CD4-positive, alpha-beta T cell treated with Interleukin-10 for 1 hour (primary cell): ENCODE measurements around the gene P2RY2.
"Not testable (repeated sequence)": the region's sequence is repeated elsewhere in the genome, so short reads cannot be mapped to it uniquely, and the experiment has no call there.

ENCODE experiments used
- DNase-seq: peaks from one replicate; pipeline ENCODE4 v3.0.0-alpha.2; 2020

P2RY2 gene

GRCh38 chr11:73188301-73188700 lies 29.8 kb upstream of the P2RY2 start:
- DNase-seq: no peak

DNA sequence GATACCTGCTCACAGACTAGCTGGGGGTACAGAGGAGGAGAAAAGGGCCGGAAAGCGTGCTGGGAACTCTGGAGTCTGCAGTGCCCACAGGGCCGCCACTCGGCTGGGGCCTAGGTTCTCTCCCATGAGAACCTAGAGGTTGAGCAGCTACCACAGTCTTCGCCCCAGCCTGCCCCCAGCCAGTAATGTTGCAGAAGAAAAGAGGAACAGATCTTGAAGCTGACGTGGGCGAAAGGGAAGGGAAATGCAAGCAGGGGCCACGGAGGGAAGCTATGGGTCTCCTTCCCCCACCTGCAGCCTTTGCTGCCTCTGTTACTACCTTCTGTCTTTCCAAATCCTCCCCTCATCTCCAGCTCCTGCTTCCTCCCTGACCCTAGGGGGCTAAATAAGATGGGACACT lies 28.8 kb upstream of the P2RY2 start:
- DNase-seq: peak; percentile 11

- DNase-seq: no peak
Observed at GRCh38 chr11:73189723-73190556, 28.1 kb upstream of the P2RY2 start.

DNA sequence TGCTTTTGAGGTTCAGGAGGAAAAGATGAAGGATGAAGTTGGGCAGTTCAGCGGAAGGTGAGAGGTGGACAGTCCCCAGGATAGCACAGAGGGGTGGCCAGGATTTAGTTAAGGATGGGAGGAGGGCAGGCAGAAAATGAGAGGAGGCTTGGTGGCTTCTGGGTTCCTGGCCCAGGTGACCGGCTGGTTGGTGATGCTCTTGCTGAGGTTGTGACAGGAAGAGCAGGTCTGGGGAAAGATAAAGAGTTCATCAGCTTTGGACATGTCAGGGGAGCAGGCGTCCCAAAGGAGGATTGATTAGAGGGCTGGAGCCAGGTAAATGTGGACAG lies 27.6 kb upstream of the P2RY2 start:
- no peak for DNase-seq

- DNase-seq: no peak
Observed at GRCh38 chr11:73191151-73191550, 26.9 kb upstream of the P2RY2 start.

- DNase-seq: no peak
Observed at GRCh38 chr11:73192272-73192671, 25.8 kb upstream of the P2RY2 start.

- no peak for DNase-seq
Observed at GRCh38 chr11:73193251-73194033, 24.6 kb upstream of the P2RY2 start.

DNA sequence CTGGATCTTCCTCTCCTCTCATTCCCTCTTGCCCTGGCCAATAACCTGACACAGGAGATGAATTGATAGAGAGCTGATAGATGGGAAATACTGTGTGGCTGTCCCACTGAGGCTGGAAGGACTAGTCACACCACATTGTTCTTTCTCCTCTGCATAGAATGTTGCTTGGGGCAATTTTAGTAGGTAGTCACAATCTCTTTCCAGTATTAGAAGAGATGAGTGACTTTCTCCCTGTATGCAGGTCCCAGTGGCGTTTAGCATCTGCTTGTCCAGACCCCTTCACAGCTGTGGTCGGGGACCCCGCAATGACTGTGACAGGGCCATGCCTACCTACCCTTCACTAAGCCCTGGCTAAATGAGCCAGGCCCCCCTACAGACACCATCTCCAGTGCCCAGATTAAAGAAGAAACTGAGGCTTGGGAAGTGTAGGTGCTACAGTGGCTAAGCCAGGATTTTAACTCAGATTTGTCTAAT lies 24.0 kb upstream of the P2RY2 start:
- no peak for DNase-seq

- DNase-seq: no peak
Observed at GRCh38 chr11:73194593-73194992, 23.5 kb upstream of the P2RY2 start.

GRCh38 chr11:73195191-73196007 lies 22.7 kb upstream of the P2RY2 start:
- no peak for DNase-seq

DNA sequence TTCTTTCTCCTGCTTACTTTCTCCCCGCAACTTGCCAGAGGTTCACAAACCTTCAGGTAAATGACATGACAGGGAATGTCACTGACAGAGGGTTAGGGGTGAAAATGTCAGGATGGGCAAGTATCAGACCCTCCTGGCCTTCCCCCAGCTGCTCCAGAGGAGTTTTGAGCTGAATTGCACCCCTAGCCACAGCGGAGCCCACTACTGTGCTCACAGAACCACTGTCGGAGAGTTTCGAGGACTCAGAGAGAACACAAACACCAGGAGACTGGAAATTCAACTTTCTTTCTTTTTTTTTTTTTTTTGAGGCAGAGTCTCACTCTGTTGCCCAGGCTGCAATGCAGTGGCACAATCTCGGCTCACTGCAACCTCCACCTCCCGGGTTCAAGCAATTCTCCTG lies 21.5 kb upstream of the P2RY2 start:
- no peak for DNase-seq

DNA sequence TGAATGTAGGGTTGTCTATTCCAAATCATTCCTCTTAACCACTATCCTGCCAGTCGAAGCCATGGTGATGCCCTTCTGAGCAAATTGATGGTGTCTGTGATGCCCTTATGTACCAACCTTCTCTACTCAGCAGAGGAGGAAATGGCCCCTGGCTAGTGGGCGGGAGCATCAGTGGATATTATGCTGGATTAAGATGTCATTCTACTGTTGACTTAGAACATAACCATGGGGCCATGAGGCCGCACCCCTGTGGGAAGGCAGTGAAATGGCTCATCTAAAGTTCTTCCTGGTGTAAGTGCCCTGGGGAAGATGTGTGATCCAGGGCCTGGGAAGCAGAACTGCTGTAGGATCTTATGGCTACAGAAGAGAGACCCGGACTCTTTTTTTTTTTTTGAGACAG lies 20.7 kb upstream of the P2RY2 start:
- no peak for DNase-seq

DNA sequence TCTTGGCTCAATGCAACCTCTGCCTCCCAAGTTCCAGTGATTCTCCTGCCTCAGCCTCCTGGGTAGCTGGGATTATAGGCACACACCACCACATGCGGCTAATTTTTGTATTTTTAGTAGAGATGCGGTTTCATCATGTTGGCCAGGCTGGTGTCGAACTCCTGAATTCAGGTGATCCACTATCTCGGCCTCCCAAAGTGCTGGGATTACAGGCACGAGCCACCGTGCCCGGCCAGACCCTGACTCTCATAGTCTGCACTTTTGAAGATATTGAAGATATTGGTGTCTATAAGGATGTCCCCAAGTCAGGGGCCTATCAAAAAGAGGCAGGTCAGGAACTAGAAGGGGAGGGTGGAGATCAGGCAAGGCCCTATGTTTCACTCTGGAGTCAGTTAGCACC lies 20.3 kb upstream of the P2RY2 start:
- not testable (repeated sequence) for DNase-seq

DNA sequence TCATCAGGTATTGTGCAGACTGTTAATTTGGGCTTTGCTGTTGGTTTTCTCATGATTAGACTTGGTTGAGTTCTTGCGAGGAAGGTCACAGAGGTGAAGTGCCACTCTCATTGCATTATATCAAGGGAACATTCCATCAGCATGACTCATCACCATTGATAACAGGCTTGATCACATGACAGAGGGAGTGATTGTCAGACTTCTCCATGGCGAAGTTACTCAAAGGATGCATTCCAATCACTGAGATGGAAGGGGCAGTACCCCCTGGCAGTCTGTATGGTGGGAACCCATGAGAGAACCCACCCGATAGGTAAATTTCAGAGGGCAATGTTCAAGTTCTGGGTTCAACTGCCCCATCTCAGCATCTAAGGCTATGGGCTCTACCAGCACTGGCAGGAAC lies 19.4 kb upstream of the P2RY2 start:
- no peak for DNase-seq

DNA sequence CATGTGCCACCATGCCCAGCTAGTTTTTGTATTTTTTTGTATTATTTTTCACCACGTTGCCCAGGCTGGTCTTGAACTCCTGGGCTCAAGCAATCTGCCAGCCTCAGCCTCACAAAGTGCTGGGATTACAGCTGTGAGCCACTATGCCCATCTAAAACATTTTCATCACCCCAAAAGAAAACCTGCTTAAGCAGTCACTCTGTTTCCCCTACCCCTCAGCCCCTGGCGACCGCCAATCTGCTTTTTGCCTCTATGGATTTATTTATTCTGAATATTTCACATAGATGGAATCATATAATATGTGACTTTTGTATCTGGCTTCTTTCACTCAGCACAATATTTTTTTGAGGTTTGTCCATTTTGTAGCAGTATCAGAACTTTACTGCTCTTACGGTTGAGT lies 18.6 kb upstream of the P2RY2 start:
- no peak for DNase-seq

DNA sequence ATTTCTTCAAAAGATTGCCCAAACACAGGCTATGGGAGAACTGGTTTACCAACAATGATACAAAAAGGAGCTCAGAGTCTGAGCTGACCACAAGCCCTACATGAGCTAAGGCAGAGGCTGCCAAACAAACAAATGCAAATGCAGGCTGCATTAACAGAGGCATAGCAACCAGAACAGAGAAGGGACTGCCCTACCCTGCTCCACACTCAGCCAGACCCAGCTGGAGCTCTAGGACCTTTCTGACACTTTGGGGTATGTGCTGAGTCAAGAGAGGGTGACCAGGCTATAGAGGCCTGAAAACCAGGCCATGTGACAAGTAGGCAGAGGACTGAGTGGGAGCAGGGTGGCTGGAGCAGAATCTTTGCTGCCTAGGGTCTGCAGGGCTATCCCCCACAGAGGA lies 17.8 kb upstream of the P2RY2 start:
- no peak for DNase-seq

DNA sequence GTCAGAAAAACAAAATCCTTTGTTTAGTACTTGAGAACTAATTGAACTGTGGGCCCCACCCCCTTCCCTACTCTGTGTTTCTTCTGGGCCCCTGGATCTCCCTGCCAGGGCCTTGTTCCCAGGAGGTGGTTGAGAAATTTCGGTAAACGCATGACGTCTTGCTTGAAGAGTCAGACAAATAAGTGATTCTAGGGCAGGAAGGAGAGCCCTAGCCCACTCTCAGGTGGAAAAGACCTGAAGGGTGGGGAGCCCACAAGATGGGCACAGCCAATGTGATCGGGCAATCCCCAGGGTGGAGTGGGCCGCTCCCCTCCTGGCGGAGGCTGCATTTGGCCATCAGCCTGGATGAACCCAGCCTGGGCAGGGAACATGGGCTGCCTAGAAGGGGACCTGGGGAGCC lies 16.8 kb upstream of the P2RY2 start:
- no peak for DNase-seq

GRCh38 chr11:73201888-73202780 lies 15.9 kb upstream of the P2RY2 start:
- no peak for DNase-seq

GRCh38 chr11:73203322-73203721 lies 14.8 kb upstream of the P2RY2 start:
- DNase-seq: no peak

DNA sequence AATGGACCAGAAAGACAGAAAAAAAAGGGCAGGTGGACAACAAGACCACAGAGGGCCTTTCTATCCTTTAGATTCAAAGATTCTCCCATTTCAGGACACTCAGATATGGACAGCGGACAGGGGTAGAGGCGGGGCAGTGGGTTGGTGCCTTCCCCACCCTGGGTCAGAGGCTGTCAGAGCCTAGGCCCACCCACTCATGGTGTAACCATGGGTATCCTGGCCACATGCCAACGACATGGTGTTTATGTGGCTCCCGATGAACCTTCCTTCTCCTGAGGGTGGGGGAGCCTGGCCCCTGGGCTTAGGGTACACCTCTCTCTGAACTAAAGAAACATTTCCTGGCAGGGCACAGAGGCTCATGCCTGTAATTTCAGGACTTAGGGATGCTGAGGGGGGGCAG lies 14.3 kb upstream of the P2RY2 start:
- DNase-seq: no peak

GRCh38 chr11:73204711-73205121 lies 13.4 kb upstream of the P2RY2 start:
- no peak for DNase-seq

GRCh38 chr11:73205661-73206343 lies 12.3 kb upstream of the P2RY2 start:
- no peak for DNase-seq
